ENCODE results near the gene PNCK.

- TF ChIP-seq CTCF (conservative IDR thresholded peaks at IDR 0.05 in 1 of 2, IDR thresholded peaks at IDR 0.05 in 1 of 2; ENCODE audit: extremely low read depth in 1 of 2, insufficient read depth in 1 of 2, low read depth in 1 of 2, low read length in 2 of 2) (no peak), EZH2 (IDR thresholded peaks at IDR 0.05; ENCODE audit: borderline replicate concordance, low read length) (no peak)
These were observed 22.5 kb upstream of the PNCK start for GRCh38 chrX:153696100-153696499.

Measured in mammary epithelial cell (primary cell).